ENCODE data around the gene SEMA4A.
A peak's percentile ranks its signal among the peaks of the same experiment; 100 is the strongest.
"Not testable (repeated sequence)": the region's sequence is repeated elsewhere in the genome, so short reads cannot be mapped to it uniquely, and the experiment has no call there.

The SEMA4A gene

DNA sequence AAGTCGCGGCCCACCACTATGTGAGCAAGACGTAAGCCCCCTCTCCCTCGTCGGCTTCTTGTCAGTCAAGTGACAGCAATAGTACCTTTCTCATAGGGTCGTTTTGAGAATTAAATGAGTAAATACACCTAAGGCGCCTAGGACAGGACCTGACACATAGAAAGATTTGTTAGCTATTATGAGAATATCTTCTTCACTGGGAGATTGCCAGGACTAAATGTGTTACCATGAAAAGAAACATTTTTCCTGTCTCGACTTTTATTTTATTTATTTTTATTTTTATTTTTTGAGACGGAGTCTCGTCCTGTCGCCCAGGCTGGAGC lies 60.2 kb downstream of the SEMA4A start:
- no peak for DNase-seq (ENCODE audit: low read depth)
- H3K4me3 ChIP-seq (ENCODE audit: control insufficient read depth, low read depth, low read length), result peak overlapping the region; percentile 76
- no peak for TF ChIP-seq CTCF (IDR thresholded peaks at IDR 0.05; ENCODE audit: control insufficient read depth, insufficient read depth, low read depth, low read length, missing control alignments)

- DNase-seq (ENCODE audit: low read depth), result no peak
- H3K4me3 ChIP-seq (ENCODE audit: control insufficient read depth, low read depth, low read length), result peak overlapping the region; percentile 76
- TF ChIP-seq CTCF (IDR thresholded peaks at IDR 0.05; ENCODE audit: control insufficient read depth, insufficient read depth, low read depth, low read length, missing control alignments), result no peak
Measured at GRCh38 chr1:156214024-156214748, 60.8 kb downstream of the SEMA4A start.

DNA sequence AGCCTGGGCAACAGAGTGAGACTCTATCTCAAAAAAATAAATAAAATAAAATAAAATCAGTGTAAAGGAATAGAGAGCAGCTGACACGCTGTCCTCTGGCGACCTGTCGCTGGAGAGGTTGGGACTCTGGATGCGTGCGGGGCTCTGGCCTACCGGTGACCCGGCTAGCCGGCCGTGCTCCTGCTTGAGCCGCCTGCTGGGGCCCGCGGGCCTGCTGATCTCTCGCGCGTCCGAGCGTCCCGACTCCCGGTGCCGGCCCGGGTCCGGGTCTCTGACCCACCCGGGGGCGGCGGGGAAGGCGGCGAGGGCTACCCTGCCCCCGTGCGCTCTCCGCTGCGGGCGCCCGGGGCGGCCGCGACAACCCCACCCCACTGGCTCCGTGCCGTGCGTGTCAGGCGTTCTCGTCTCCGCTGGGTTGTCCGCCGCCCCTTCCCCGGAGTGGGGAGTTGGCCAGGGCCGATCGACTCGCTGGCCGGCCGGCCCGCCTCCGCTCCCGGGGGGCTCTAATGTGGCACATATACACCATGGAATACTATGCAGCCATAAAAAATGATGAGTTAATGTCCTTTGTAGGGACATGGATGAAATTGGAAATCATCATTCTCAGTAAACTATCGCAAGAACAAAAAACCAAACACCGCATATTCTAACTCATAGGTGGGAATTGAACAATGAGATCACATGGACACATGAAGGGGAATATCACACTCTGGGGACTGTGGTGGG lies 63.1 kb downstream of the SEMA4A start:
- not testable (repeated sequence) for DNase-seq (ENCODE audit: low read depth); H3K4me3 ChIP-seq (ENCODE audit: control insufficient read depth, low read depth, low read length)

DNA sequence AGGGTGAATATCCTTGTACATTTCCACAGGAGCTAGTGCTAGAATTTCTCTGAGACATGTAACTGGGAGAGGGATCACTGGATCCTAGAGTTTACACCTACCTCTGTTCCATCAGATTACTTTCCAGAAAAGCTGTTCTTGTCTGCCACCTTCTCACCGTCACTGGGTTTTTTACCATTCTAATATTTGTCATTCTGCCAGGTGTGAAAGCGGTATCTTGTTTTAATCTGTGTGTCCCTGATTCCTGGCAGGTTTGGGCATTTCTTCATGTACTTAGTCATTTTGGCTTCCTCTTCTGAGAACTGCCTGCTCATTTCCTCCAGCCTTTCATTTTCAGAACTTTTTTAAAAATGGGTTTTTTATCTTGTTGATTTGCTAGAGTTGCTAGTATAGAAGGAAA lies 64.5 kb downstream of the SEMA4A start:
- TF ChIP-seq CTCF (IDR thresholded peaks at IDR 0.05; ENCODE audit: control insufficient read depth, insufficient read depth, low read depth, low read length, missing control alignments), result no peak
- no peak for DNase-seq (ENCODE audit: low read depth)
- no peak overlapping the region for H3K4me3 ChIP-seq (ENCODE audit: control insufficient read depth, low read depth, low read length)

- TF ChIP-seq CTCF (IDR thresholded peaks at IDR 0.05; ENCODE audit: control insufficient read depth, insufficient read depth, low read depth, low read length, missing control alignments), result no peak
- H3K4me3 ChIP-seq (ENCODE audit: control insufficient read depth, low read depth, low read length), result no peak overlapping the region
- no peak for DNase-seq (ENCODE audit: low read depth)
Measured at GRCh38 chr1:156220226-156220625, 66.8 kb downstream of the SEMA4A start.

DNA sequence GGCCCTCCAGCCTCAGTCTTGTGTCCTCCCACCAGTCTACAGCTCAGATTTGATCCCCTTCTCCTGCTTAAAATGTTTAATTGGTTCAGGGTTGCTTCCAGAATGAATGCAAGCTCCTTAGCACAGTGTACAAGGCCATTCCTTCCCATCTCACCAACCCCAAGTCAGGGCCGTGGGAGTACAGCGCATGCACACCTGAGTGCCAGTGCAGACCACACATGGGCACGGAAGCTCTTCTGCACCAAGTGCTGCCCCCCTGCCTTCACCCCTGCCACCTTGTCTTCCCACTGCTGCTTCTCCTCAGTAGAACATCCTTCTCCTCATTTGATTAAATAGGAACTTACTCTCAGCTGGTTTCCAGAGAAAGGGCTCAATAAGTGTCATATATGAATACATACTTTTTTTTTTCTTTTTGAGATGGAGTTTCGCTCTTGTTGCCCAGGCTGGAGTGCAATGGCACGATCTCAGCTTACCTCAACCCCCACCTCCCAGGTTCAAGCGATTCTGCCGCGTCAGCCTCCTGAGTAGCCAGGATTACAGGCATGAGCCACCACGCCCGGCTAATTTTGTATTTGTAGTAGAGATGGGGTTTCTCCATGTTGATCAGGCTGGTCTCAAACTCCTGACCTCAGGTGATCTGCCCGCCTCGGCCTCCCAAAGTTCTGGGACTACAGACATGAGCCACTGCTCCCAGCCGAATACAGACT lies 68.8 kb downstream of the SEMA4A start:
- DNase-seq (ENCODE audit: low read depth), result no peak
- H3K4me3 ChIP-seq (ENCODE audit: control insufficient read depth, low read depth, low read length), result no peak overlapping the region
- no peak for TF ChIP-seq CTCF (IDR thresholded peaks at IDR 0.05; ENCODE audit: control insufficient read depth, insufficient read depth, low read depth, low read length, missing control alignments)

- TF ChIP-seq CTCF (IDR thresholded peaks at IDR 0.05; ENCODE audit: control insufficient read depth, insufficient read depth, low read depth, low read length, missing control alignments), result no peak
- no peak overlapping the region for H3K4me3 ChIP-seq (ENCODE audit: control insufficient read depth, low read depth, low read length)
- no peak for DNase-seq (ENCODE audit: low read depth)
Measured at GRCh38 chr1:156225677-156226014, 72.3 kb downstream of the SEMA4A start.

Measured in AG09309 (cell line).